Hematopoietic multipotent progenitor cell treated with erythropoietin and hydrocortisone succinate and interleukin-3 and kit ligand, for 4 days (in vitro differentiated cells): ENCODE results near the gene PTPN14.

Experiments used
- DNase-seq: peaks from one replicate; pipeline ENCODE4 v3.0.0-alpha.2; 2015

The PTPN14 gene

DNA sequence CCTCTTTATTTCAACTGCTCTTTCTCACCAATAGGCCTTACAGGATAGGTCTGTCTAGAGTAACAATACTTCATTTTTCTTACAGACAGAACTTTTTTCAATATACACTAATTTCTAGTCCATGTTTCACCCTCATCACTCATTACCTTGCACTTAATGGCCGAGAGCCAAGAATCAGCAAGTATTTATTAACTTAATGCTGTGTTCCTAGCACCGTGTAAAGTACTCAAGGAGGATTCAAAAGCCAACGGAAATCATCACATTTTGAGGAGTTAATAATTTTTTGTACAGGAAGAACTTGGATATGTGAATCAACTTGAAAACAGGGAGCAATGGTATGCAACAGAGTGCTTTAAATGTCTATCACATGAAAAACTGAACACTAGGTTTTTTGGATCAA lies 102.0 kb downstream of the PTPN14 start:
- DNase-seq: no peak

- no peak for DNase-seq
Observed at GRCh38 chr1:214448536-214448935, 102.9 kb downstream of the PTPN14 start.

DNA sequence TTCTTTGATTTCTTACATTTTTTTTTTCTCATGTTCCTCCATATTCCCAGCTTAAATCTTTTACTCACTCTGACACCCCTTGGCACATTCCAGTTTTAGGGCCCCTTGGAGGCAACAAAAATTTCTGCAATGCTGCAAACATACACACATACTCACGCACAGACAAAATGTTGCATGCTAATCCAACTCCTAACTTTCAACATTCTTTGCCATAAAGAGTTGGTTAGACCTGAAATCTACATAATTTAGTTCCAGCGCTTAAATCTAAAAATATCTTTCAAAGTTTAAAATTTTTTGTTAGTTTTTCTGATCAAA lies 103.9 kb downstream of the PTPN14 start:
- no peak for DNase-seq

DNA sequence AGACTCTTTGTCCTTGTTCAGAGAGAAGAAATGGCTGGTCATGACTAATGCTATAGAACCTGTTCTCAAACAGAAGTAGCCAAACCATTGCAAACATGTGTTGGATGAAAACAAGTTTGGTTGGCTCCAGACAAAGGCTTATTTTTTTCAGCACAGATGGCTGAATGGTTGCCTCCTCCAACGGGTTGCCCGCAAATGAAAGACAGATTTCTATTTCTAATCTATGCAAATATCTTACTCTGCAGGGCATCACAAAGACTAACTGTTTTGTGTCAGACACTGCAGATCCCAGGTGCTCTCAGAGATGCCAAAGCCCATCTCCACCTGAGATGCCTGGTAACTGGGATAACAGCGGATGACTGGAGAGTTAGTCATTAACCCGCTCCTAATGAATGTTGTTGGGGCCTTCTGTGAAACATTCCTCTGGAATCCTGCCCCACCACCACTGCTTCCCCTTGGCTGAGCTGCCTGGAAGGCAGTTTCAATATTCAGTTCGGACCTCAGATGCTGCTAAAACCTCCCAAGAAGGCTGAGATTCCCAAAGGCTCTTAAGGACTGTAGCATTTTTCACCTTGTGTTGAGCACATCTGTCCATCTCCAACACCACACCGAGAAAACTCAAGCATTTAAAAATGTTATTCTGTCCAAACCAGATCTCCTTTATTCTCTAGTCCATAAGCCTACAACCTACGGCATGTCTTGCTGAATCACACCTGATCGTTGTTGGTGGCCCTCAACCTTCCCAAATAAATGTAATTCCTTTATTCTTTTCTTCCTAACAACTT lies 104.4 kb downstream of the PTPN14 start:
- DNase-seq: no peak

- DNase-seq: peak; percentile 55
Observed at GRCh38 chr1:214445831-214446614, 105.4 kb downstream of the PTPN14 start.

- no peak for DNase-seq
Observed at GRCh38 chr1:214445199-214445598, 106.2 kb downstream of the PTPN14 start.

GRCh38 chr1:214444182-214444939 lies 107.0 kb downstream of the PTPN14 start:
- no peak for DNase-seq

DNA sequence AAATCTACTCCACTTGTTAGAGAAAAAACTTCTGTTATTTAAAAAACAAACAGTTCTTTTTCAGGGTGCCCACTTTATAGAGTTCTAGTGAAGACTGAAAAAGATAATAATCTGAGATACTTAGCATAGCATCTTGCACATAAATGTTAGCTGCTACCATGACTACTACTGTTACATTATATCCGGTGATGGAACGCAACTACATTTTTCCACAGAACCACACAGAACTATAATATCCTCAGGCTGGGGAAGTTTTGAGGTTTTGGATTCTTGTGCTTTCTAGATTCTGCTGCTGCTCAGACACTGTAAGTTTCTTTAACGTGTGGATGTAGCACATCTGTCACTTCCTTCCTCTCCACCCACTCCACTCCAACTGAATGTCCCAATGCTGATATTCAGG lies 110.3 kb downstream of the PTPN14 start:
- peak; percentile 47 for DNase-seq

GRCh38 chr1:214440219-214440965 lies 111.0 kb downstream of the PTPN14 start:
- DNase-seq: no peak

DNA sequence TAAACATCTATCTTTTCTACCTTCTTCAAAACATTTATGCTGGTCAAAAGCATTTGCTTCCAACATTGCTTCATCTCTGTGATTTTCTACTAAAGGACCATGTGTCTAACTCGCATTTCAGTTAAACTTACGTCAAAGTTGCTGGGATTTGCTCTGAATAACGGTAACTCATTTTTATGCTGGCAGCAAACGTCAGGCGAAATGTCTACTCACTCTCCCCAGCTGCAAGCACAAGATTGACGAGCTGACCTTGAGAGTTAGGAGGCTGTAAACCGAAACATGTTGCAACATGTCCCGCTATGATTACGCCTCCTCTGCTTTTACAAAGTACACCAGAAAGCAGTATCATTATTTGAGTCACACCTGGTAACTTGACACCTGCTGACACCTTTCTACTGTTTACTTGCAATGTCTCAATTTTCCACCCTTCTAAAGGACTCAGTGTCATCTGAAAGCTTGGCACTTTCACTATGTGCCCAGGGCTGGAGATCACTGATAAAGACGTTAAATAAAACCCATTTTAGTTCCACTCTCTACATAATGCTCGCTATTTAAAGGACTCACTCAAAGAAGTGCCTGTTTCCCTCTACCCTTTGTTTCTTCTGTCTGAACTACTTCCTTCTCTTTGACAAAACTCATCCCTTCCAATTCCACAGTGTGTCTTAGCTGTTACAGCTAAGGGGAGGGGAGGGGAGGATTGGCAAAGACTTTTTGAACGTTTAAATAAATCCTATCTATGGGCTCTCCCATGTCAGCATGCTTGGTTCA lies 111.9 kb downstream of the PTPN14 start:
- peak; percentile 74 for DNase-seq

- no peak for DNase-seq
Observed at GRCh38 chr1:214438530-214438929, 112.9 kb downstream of the PTPN14 start.

- no peak for DNase-seq
Observed at GRCh38 chr1:214438075-214438474, 113.3 kb downstream of the PTPN14 start.

GRCh38 chr1:214435867-214436266 lies 115.5 kb downstream of the PTPN14 start:
- no peak for DNase-seq

- no peak for DNase-seq
Observed at GRCh38 chr1:214432245-214432644, 119.2 kb downstream of the PTPN14 start.

- no peak for DNase-seq
Observed at GRCh38 chr1:214429951-214430770, 121.2 kb downstream of the PTPN14 start.

GRCh38 chr1:214427871-214428277 lies 123.5 kb downstream of the PTPN14 start:
- DNase-seq: peak; percentile 91

DNA sequence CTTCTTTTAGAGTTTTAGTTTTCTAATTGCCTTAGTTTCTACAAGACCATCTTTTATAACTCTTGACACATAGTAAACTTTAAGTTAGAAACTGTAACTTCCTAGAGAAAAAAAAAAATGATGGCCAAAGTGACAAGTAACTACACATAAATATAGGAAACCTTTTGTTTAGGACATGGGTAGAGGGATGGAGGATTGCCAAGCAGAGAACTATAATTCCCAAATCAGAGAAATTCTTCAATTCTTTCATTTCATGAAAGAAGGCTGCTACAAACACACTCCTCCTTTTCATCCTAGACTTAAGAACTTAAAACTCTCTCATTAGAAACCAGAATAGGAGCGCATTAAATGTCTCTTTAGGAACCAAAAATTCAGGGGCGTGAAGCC lies 125.0 kb downstream of the PTPN14 start:
- DNase-seq: no peak

GRCh38 chr1:214425716-214426425 lies 125.5 kb downstream of the PTPN14 start:
- DNase-seq: peak; percentile 22

DNA sequence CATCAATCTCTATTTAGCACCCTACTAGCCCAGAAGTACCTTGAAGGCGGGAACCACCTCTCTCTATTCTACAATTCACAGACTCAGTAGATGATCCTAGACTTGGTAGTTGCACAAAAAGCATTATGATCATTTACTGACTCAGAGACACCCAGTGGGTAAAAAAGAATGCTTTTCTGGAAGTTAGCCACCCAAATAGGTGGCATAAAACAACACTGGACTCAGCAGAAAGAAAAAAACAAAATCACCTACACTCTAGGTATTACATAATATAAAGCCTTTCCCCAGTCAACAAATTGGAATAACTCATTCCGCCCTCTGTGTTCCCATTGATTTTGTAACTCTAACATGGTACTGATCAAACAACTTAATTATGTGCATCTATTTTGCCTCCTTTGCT lies 126.3 kb downstream of the PTPN14 start:
- DNase-seq: no peak

DNA sequence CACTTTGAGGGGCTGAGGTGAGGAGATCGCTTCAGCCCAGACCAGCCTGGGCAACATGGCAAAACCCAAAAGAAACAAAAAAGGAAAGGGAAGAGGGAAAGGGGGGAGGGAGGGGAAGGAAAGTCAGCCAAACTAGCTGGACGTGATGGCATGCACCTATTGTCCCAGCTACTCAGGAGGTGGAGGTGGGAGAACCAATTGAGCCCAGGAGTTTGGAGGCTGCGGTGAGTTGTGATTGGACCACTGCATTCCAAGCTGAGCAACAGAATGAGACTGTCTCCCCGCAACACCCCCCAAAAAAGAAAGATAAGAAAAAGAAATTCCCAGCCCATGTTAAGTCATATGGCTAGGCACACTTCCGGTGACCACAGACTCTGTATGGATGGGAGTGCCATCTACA lies 128.4 kb downstream of the PTPN14 start:
- DNase-seq: no peak
